Dermis lymphatic vessel endothelial cell (primary cell): Measurements from ENCODE around the gene GPR33. TPM values are rescaled to one million over a fixed set of nuclear protein-coding genes. Genes with fewer than 3 reads are reported as not detected.

Experiments
- total RNA-seq: library from RNA; depleted of rRNA; stranded (reverse); fragments of >200 nt; gene quantifications from 2 replicates; pipeline ENCODE4 v1.2.1, GENCODE V29; 2014

The GPR33 gene
- total RNA-seq = not detected in 2 replicates

DNA sequence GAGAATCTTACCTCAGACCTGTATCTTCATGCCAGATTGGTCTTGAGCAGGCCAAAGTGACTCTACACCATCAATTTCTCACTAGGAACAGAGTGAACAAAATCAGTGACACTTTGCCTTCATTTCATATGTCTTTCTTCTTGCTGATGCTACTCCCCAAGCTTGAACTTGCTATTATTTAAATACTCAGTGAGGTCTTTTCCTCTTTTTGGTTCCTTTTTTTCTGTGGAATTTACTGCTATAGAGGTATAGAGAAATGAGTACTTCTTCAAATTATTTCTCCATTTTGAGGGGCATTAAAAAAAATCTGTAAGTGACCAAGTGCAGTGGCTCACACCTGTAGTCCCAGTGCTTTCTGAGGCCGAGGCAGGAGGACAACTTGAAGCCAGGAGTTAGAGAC, at the start of gene GPR33:
Gene GPR33, minus strand, starts transcription at position 154 of the 400 bp plus-strand sequence. CDS start 4,074 bp downstream, outside the sequence.

DNA sequence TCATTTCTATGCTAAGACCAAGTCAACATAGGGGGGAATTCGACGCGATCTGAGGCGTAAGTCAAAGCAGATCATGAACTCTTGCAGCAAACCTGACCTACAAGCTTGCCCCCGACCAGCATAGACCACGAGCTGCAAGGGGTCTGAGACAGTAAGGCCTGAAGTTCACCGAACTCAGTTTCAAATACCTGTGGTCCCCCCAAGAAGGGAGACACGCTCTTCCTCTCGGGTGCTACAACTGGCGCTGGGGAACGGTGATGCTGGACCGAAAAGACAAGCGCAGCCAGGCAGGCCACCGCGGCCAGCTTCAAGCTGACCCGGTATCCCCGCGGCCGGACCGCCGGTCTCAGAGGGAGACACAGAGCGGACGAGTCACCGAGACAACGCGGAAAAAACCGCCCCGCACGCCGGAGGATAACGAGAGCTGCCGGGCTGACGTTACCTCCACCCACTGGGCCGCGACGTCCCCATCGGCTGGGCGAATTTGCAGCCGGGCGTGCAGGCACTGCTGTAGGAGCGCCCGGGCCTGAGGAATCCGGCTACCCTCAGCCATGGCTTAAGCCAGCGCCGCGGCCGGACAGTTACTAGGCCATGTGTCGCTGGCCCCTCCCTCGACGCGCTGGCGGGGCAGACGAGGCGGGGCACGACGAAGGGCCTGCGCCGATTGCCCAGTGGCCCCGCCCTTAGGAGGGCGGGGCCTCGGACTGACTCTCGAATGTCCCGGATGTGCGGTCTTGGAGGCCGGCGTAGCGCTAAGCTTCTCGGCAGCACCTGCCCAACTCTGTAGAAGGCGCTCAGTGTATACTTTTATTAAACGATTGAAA, 30.8 kb downstream of the GPR33 start, which contains the start of gene DTD2:
Gene DTD2, minus strand, starts transcription at position 666 of the 824 bp plus-strand sequence. Its CDS starts 113 bp downstream, at position 553.

Other genes with a start within 250 kb of the GPR33 start
- gene HEATR5A, start 67.5 kb downstream of the GPR33 start, total RNA-seq = 31.5 and 34.5 TPM in 2 replicates
- gene DTD2, start 30.5 kb downstream of the GPR33 start, total RNA-seq = 19.3 and 29.0 TPM in 2 replicates
- gene NUBPL, start 73.4 kb upstream of the GPR33 start, total RNA-seq = 3.6 and 5.8 TPM in 2 replicates